Loucy (cell line): ENCODE results near the gene CD37.

ENCODE experiments used
- EZH2phosphoT487 ChIP-seq: fragments of 200-600 bp; IDR thresholded peaks from 2 replicates; pipeline ENCODE4 v1.6.1; 2018; ENCODE audit warnings: antibody characterized with exemption, mild to moderate bottlenecking, moderate library complexity, borderline replicate concordance
- TF ChIP-seq, protein P1 (sequence below): fragments of 200-600 bp; sonication (generic); conservative IDR thresholded peaks from 2 replicates; pipeline ENCODE4 v1.5.1; 2014; ENCODE audit warnings: mild to moderate bottlenecking, antibody characterized with exemption, low read length

DNA sequence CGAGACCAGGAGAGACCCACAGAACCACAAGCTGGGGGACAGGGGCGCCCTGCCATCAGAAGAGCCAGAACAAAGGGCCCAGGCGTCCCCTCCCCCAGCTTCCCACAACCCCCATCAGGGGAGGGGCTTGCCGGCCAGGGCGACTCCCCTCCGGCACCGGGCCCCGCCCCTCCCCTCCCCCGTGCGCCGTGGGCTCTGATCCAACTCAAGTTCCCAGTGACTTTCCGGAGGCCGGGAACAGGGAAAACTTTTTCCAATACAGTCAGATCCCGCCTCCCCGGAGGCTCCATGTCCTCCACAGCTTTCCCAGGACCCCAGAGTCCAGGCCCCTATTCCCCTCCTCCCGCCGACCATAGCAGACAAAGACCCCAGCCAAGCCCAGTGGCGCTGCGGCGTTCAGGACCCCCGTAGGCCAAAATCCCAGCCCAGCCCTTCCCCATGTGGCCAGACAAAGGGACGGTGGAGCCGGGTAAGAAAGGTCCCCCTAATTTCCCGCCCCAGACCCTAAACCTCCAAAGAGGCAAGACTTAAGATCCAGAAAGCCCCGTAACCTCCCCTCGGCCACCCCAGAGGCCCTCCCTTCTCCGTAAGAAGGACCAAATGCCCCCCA is 26.3 kb downstream of the CD37 start:
- TF ChIP-seq, protein P1, sequence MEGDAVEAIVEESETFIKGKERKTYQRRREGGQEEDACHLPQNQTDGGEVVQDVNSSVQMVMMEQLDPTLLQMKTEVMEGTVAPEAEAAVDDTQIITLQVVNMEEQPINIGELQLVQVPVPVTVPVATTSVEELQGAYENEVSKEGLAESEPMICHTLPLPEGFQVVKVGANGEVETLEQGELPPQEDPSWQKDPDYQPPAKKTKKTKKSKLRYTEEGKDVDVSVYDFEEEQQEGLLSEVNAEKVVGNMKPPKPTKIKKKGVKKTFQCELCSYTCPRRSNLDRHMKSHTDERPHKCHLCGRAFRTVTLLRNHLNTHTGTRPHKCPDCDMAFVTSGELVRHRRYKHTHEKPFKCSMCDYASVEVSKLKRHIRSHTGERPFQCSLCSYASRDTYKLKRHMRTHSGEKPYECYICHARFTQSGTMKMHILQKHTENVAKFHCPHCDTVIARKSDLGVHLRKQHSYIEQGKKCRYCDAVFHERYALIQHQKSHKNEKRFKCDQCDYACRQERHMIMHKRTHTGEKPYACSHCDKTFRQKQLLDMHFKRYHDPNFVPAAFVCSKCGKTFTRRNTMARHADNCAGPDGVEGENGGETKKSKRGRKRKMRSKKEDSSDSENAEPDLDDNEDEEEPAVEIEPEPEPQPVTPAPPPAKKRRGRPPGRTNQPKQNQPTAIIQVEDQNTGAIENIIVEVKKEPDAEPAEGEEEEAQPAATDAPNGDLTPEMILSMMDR, result no peak
- TF ChIP-seq EZH2phosphoT487, result no peak
